HFFc6 (cell line): Measurements from ENCODE around the gene UTRN. TPM values are rescaled to one million over a fixed set of nuclear protein-coding genes. Genes with fewer than 3 reads are reported as not detected.
A peak's percentile ranks its signal among the peaks of the same experiment; 100 is the strongest.

Experiments
- DNase-seq: peaks from one replicate; pipeline ENCODE4 v3.0.0-alpha.2; 2018
- H3K27ac Mint-ChIP-seq: 2 replicates; pipeline ENCODE4 v1.8.0; 2020; ENCODE audit warnings: mild to moderate bottlenecking, mixed read lengths
- H3K27me3 Mint-ChIP-seq: 2 replicates; pipeline ENCODE4 v1.8.0; 2021; ENCODE audit warnings: mild to moderate bottlenecking, moderate library complexity, mixed read lengths; ENCODE audit not compliant: insufficient read depth
- H3K36me3 Mint-ChIP-seq: 2 replicates; pipeline ENCODE4 v1.8.0; 2021; ENCODE audit warnings: low read depth, mixed read lengths
- H3K4me1 Mint-ChIP-seq: 2 replicates; pipeline ENCODE4 v1.8.0; 2020; ENCODE audit warnings: low read depth, mixed read lengths
- H3K4me3 Mint-ChIP-seq: 2 replicates; pipeline ENCODE4 v1.8.0; 2020; ENCODE audit warnings: mild to moderate bottlenecking, moderate library complexity, mixed read lengths
- H3K9me3 Mint-ChIP-seq: 2 replicates; pipeline ENCODE4 v1.8.0; 2020; ENCODE audit warnings: mild to moderate bottlenecking, mixed read lengths
- CTCF ChIP-seq: fragments of 200-600 bp; sonication (generic); IDR thresholded peaks from 2 replicates; pipeline ENCODE4 v1.5.0; 2021; ENCODE audit warnings: antibody characterized with exemption, mild to moderate bottlenecking
- total RNA-seq, 6 experiments: library from RNA; stranded (reverse); fragmentation: NEBNext Ultra II Directional; extraction: Animal tissue kit (Norgen Biotek cat#: 25700); gene quantifications; 2 replicates in 1 of 6; 3 replicates in 5 of 6; pipeline ENCODE4 v1.2.3, GENCODE V29; 2021

UTRN gene
- total RNA-seq, 6 experiments from 2014 or later, result 99.6 to 116 (median 109) TPM

GRCh38 chr6:144264270-144265060, 20.7 kb upstream of the UTRN start:
- Mint-ChIP-seq H3K9me3 (no peaks in the 10 kb centered on the region), H3K27me3 (no peaks in the 10 kb centered on the region), H3K36me3 (peaks cover 5% of the 10 kb centered on the region; the same call in 1 of the 2 replicates), H3K4me1 (peaks cover 63% of the 10 kb centered on the region), H3K4me3 (peak overlapping the region; percentile 84), H3K27ac (peak overlapping the region; percentile 97)
- TF ChIP-seq CTCF, result no peak
- DNase-seq, result peak; percentile 93

- H3K27me3 Mint-ChIP-seq, result no peaks in the 10 kb centered on the region
- H3K27ac Mint-ChIP-seq, result peak overlapping the region; percentile 97
- H3K4me3 Mint-ChIP-seq, result peak overlapping the region; percentile 84
- no peak for DNase-seq
- H3K9me3 Mint-ChIP-seq, result no peaks in the 10 kb centered on the region
- TF ChIP-seq CTCF, result no peak
- H3K4me1 Mint-ChIP-seq, result peaks cover 58% of the 10 kb centered on the region
- peaks cover 5% of the 10 kb centered on the region; the same call in 1 of the 2 replicates for H3K36me3 Mint-ChIP-seq
Measured at GRCh38 chr6:144265061-144265357, 20.1 kb upstream of the UTRN start.

GRCh38 chr6:144265390-144265789, 19.7 kb upstream of the UTRN start:
- no peak for TF ChIP-seq CTCF
- no peaks in the 10 kb centered on the region for H3K27me3 Mint-ChIP-seq
- H3K36me3 Mint-ChIP-seq, result peaks cover 8% of the 10 kb centered on the region; the same call in 1 of the 2 replicates
- no peaks in the 10 kb centered on the region for H3K9me3 Mint-ChIP-seq
- H3K4me1 Mint-ChIP-seq, result peaks cover 54% of the 10 kb centered on the region
- H3K27ac Mint-ChIP-seq, result peak overlapping the region; percentile 97
- peak; percentile 59 for DNase-seq
- H3K4me3 Mint-ChIP-seq, result peak overlapping the region; percentile 84

GRCh38 chr6:144266091-144266649, 19.0 kb upstream of the UTRN start:
- peak overlapping the region; percentile 97 for H3K27ac Mint-ChIP-seq
- H3K9me3 Mint-ChIP-seq, result peaks cover 3% of the 10 kb centered on the region
- H3K4me3 Mint-ChIP-seq, result peak overlapping the region; percentile 37
- TF ChIP-seq CTCF, result no peak
- DNase-seq, result no peak
- H3K27me3 Mint-ChIP-seq, result no peaks in the 10 kb centered on the region
- peaks cover 14% of the 10 kb centered on the region; the same call in 1 of the 2 replicates for H3K36me3 Mint-ChIP-seq
- H3K4me1 Mint-ChIP-seq, result peaks cover 48% of the 10 kb centered on the region

- Mint-ChIP-seq H3K27me3 (no peaks in the 10 kb centered on the region), H3K27ac (no peak overlapping the region), H3K9me3 (peaks cover 6% of the 10 kb centered on the region), H3K4me3 (no peak overlapping the region), H3K4me1 (peaks cover 37% of the 10 kb centered on the region), H3K36me3 (peaks cover 12% of the 10 kb centered on the region; the same call in 1 of the 2 replicates)
- no peak for DNase-seq
- no peak for TF ChIP-seq CTCF
Measured at GRCh38 chr6:144268794-144269349, 16.3 kb upstream of the UTRN start.
